IMR-90 (cell line): ENCODE data around the gene ATP2A3. TPM values are rescaled to one million over a fixed set of nuclear protein-coding genes. Genes with fewer than 3 reads are reported as not detected.

Experiments
- ATAC-seq: fragments of 200-7000 bp; cut with Tn5 transposase; 2 replicates; pipeline ENCODE4 v1.9.1; 2020; ENCODE audit warnings: low read depth, mild to moderate bottlenecking, moderate library complexity
- BruUV-seq: library from RNA; stranded (reverse); fragments of 400-500 nt; replicated peaks from 2 replicates; lab custom pipeline; 2021; lab: Mats Ljungman, UMichigan
- CTCF ChIA-PET: fragments of 300-600 bp; formaldehyde crosslinking; extraction: SDS; loops from one replicate; lab custom pipeline; 2021; ENCODE audit warnings: antibody characterized with exemption; lab: Yijun Ruan, JAX
- POLR2A ChIA-PET: fragments of 300-600 bp; sonication (Branson Sonifier 250); formaldehyde crosslinking; loops from one replicate; lab custom pipeline; 2022; ENCODE audit warnings: antibody characterized with exemption; ENCODE audit not compliant: unreplicated experiment; lab: Charles Lee
- DNase-seq: peaks from one replicate; pipeline ENCODE4 v3.0.0; 2013
- H2AFZ ChIP-seq: replicated peaks from 2 replicates; pipeline ENCODE3; 2013; ENCODE audit warnings: low read length, mild to moderate bottlenecking; ENCODE audit not compliant: poor library complexity
- H2AK5ac ChIP-seq: 2 replicates; pipeline ENCODE4 v1.6.1; 2013; ENCODE audit warnings: low read depth, low read length, inconsistent platforms
- H2AK9ac ChIP-seq: replicated peaks from 2 replicates; pipeline ENCODE3; 2013; ENCODE audit warnings: mild to moderate bottlenecking, low read depth, low read length, moderate library complexity; ENCODE audit not compliant: poor library complexity
- H2BK120ac ChIP-seq: 2 replicates; pipeline ENCODE4 v1.6.1; 2013; ENCODE audit warnings: low read depth, low read length, inconsistent platforms
- H2BK15ac ChIP-seq: 3 replicates; pipeline ENCODE4 v1.6.1; 2013; ENCODE audit warnings: low read depth, low read length, inconsistent platforms
- H2BK20ac ChIP-seq: 2 replicates; pipeline ENCODE4 v1.6.1; 2013; ENCODE audit warnings: low read depth, mild to moderate bottlenecking, inconsistent platforms, low read length, moderate library complexity
- H2BK5ac ChIP-seq: 2 replicates; pipeline ENCODE4 v1.6.1; 2013; ENCODE audit warnings: mild to moderate bottlenecking, low read depth, low read length, inconsistent platforms; ENCODE audit not compliant: poor library complexity, severe bottlenecking
- H3K14ac ChIP-seq: replicated peaks from 2 replicates; pipeline ENCODE4 v1.6.1; 2013; ENCODE audit warnings: low read depth, low read length, inconsistent platforms
- H3K18ac ChIP-seq: 2 replicates; pipeline ENCODE4 v1.6.1; 2013; ENCODE audit warnings: low read depth, low read length, control low read depth
- H3K23ac ChIP-seq: 2 replicates; pipeline ENCODE4 v1.6.1; 2013; ENCODE audit warnings: low read depth, low read length, inconsistent platforms
- H3K27ac ChIP-seq: 2 replicates; pipeline ENCODE4 v1.5.1; 2013; ENCODE audit warnings: mild to moderate bottlenecking, control low read depth, low read length; ENCODE audit not compliant: insufficient read depth
- H3K27me3 ChIP-seq: 2 replicates; pipeline ENCODE4 v1.6.1; 2013; ENCODE audit warnings: low read length; ENCODE audit not compliant: control insufficient read depth, insufficient read depth
- H3K36me3 ChIP-seq: 2 replicates; pipeline ENCODE4 v1.6.1; 2013; ENCODE audit warnings: low read length, mixed read lengths; ENCODE audit not compliant: control insufficient read depth, insufficient read depth
- H3K4ac ChIP-seq: 2 replicates; pipeline ENCODE4 v1.6.1; 2013; ENCODE audit warnings: low read depth, low read length, inconsistent platforms
- H3K4me1 ChIP-seq: 2 replicates; pipeline ENCODE4 v1.6.1; 2013; ENCODE audit warnings: low read length, mixed read lengths; ENCODE audit not compliant: control insufficient read depth, insufficient read depth
- H3K4me2 ChIP-seq: 2 replicates; pipeline ENCODE4 v1.6.1; 2013; ENCODE audit warnings: low read depth, mild to moderate bottlenecking, control low read depth, low read length, moderate library complexity
- H3K4me3 ChIP-seq: 2 replicates; pipeline ENCODE4 v1.5.1; 2013; ENCODE audit warnings: low read depth, mild to moderate bottlenecking, control low read depth, low read length, moderate library complexity; ENCODE audit not compliant: insufficient read depth
- H3K56ac ChIP-seq: 2 replicates; pipeline ENCODE4 v1.6.1; 2013; ENCODE audit warnings: low read length, inconsistent platforms; ENCODE audit not compliant: insufficient read depth; ENCODE audit errors: extremely low read depth
- H3K79me1 ChIP-seq, 2 experiments: 2 replicates each; pipeline ENCODE4 v1.6.1; 2013; ENCODE audit warnings: low read length in 2 of 2, inconsistent platforms in 1 of 2, low read depth in 1 of 2
- H3K9ac ChIP-seq: 2 replicates; pipeline ENCODE4 v1.6.1; 2013; ENCODE audit warnings: low read depth, low read length, control low read depth
- H3K9me1 ChIP-seq: 2 replicates; pipeline ENCODE4 v1.6.1; 2013; ENCODE audit warnings: low read length, inconsistent platforms; ENCODE audit not compliant: insufficient read depth
- H3K9me3 ChIP-seq: 2 replicates; pipeline ENCODE4 v1.6.1; 2013; ENCODE audit warnings: low read length; ENCODE audit not compliant: control insufficient read depth, insufficient read depth
- H4K20me1 ChIP-seq: 2 replicates; pipeline ENCODE4 v1.6.1; 2013; ENCODE audit warnings: low read length, inconsistent platforms; ENCODE audit not compliant: insufficient read depth
- H4K5ac ChIP-seq: 2 replicates; pipeline ENCODE4 v1.6.1; 2013; ENCODE audit warnings: mild to moderate bottlenecking, low read depth, low read length, control low read depth
- H4K8ac ChIP-seq, 2 experiments: 2 replicates each; pipeline ENCODE4 v1.6.1; 2013; ENCODE audit warnings: low read depth in 2 of 2, low read length in 2 of 2, control low read depth in 1 of 2, inconsistent platforms in 1 of 2
- H4K91ac ChIP-seq: 2 replicates; pipeline ENCODE4 v1.6.1; 2013; ENCODE audit warnings: low read depth, low read length, inconsistent platforms; ENCODE audit not compliant: insufficient read depth
- BHLHE40 ChIP-seq: fragments of 150-350 bp; IDR thresholded peaks from 2 replicates; pipeline ENCODE4 v1.6.1; 2016; ENCODE audit warnings: mild to moderate bottlenecking, low read depth, low read length
- CEBPB ChIP-seq: IDR thresholded peaks from 2 replicates; pipeline ENCODE4 v1.6.1; 2012; ENCODE audit warnings: low read depth, low read length, improper control_type of control experiment
- CHD1 ChIP-seq: IDR thresholded peaks from 2 replicates; pipeline ENCODE4 v1.6.1; 2012; ENCODE audit warnings: low read depth, low read length, improper control_type of control experiment
- FOS ChIP-seq: fragments of 150-350 bp; IDR thresholded peaks from 2 replicates; pipeline ENCODE4 v1.6.1; 2016; ENCODE audit warnings: low read depth, low read length
- MAFK ChIP-seq: IDR thresholded peaks from 2 replicates; pipeline ENCODE4 v1.6.1; 2012; ENCODE audit warnings: low read depth, low read length, improper control_type of control experiment
- MAZ ChIP-seq: IDR thresholded peaks from 2 replicates; pipeline ENCODE4 v1.6.1; 2012; ENCODE audit warnings: low read depth, mild to moderate bottlenecking, low read length, improper control_type of control experiment, moderate library complexity, borderline replicate concordance
- MXI1 ChIP-seq: IDR thresholded peaks from 2 replicates; pipeline ENCODE4 v1.6.1; 2012; ENCODE audit warnings: low read depth, mild to moderate bottlenecking, low read length, moderate library complexity, borderline replicate concordance
- NFE2L2 ChIP-seq: fragments of 150-350 bp; IDR thresholded peaks from 2 replicates; pipeline ENCODE4 v1.6.1; 2016; ENCODE audit warnings: low read depth, mild to moderate bottlenecking, low read length
- POLR2A ChIP-seq: IDR thresholded peaks from 2 replicates; pipeline ENCODE4 v1.6.1; 2012; ENCODE audit warnings: mild to moderate bottlenecking, low read depth, low read length
- RAD21 ChIP-seq: IDR thresholded peaks from 2 replicates; pipeline ENCODE4 v1.6.1; 2012; ENCODE audit warnings: low read length, improper control_type of control experiment
- RCOR1 ChIP-seq: IDR thresholded peaks from 2 replicates; pipeline ENCODE4 v1.6.1; 2012; ENCODE audit warnings: mild to moderate bottlenecking, low read length, improper control_type of control experiment; ENCODE audit not compliant: insufficient replicate concordance
- RFX5 ChIP-seq: IDR thresholded peaks from 2 replicates; pipeline ENCODE4 v1.8.0; 2012; ENCODE audit warnings: low read depth, mild to moderate bottlenecking, low read length, moderate library complexity
- SMC3 ChIP-seq: fragments of 150-350 bp; IDR thresholded peaks from 2 replicates; pipeline ENCODE4 v1.6.1; 2016; ENCODE audit warnings: low read depth, mild to moderate bottlenecking, antibody characterized with exemption, low read length, moderate library complexity
- WGBS, 2 experiments: methylation state at CpG; one replicate each; pipeline versions ENCODE4 v1.1.5 to v1.1.7; 2013; ENCODE audit warnings: missing lambda C conversion rate in 2 of 2; ENCODE audit not compliant: insufficient read length in 1 of 2; ENCODE audit errors: extremely low coverage in 2 of 2; 5-methylcytosine and 5-hydroxymethylcytosine counted together
- dilution Hi-C: fragments of 300-500 bp; cut with HindIII; formaldehyde crosslinking; loops from one replicate; pipeline ENCODE4 v1.14.3; 2018; ENCODE audit warnings: low sequenced_read_pairs; ENCODE audit not compliant: unreplicated experiment
- in situ Hi-C: fragments of 300-500 bp; cut with MboI; formaldehyde crosslinking; loops from 3 replicates; pipeline ENCODE4 v1.14.3; 2019; ENCODE audit warnings: low sequenced_read_pairs, inconsistent platforms, mixed read lengths
- intact Hi-C: fragments of 100-400 bp; cut with micrococcal nuclease; formaldehyde crosslinking; loops from 2 replicates; pipeline ENCODE4 v1.10.0; 2022
- polyA plus RNA-seq, 3 experiments: library from polyadenylated mRNA; depleted of rRNA; stranded (reverse); fragments of >200 nt; gene quantifications; 2 replicates each; pipeline ENCODE4 v1.2.3, GENCODE V29; 2012; ENCODE audit warnings: low replicate concordance in 1 of 3
- total RNA-seq: library from RNA; depleted of rRNA; stranded (reverse); fragments of >200 nt; gene quantifications from 2 replicates; pipeline ENCODE4 v1.2.3, GENCODE V29; 2012
- TF ChIP-seq, protein P1 (sequence below): fragments of 150-350 bp; IDR thresholded peaks from 2 replicates; pipeline ENCODE4 v1.6.1; 2017; ENCODE audit warnings: mild to moderate bottlenecking, antibody characterized with exemption, low read length, low read depth
- TF ChIP-seq, protein P2 (sequence below): fragments of 150-350 bp; IDR thresholded peaks from 2 replicates; pipeline ENCODE4 v1.6.1; 2016; ENCODE audit warnings: low read depth, mild to moderate bottlenecking, low read length, moderate library complexity, borderline replicate concordance
- TF ChIP-seq, protein P3 (sequence below): conservative IDR thresholded peaks from 2 replicates; pipeline ENCODE4 v1.5.1; 2012; ENCODE audit warnings: mild to moderate bottlenecking, low read depth, low read length, improper control_type of control experiment

Gene ATP2A3
- total and polyA plus RNA-seq, 2 of the 4 experiments (the other 2 are of a cell fraction) = 0.18 to 0.63 TPM

DNA sequence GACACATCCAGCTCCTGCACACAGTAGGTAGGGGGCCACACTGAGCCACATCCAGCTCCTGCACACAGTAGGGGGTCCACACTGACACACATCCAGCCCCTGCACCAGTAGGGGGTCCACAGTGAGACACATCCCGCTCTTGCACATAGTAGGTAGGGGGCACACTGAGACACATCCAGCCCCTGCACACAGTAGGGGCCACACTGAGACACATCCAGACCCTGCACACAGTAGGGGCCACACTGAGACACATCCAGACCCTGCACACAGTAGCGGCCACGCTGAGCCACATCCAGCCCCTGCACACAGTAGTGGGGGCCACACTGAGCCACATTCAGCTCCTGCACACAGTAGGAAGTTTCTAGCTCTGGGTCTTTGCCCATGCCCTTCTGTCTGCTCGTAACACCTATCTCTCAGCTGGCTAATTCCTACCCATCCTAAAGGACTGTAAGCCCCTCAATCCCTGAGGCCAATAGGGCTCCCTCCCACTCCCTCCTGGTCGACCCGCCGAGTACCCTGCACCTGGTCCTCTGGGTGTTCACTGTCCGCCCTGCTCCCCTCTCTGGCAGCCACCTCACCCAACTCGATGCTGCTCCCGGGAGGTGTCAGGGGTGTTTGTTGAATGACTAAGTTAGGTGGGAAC, 9.4 kb upstream of the ATP2A3 start:
- no peak overlapping the region for H3K18ac ChIP-seq
- DNase-seq (no peak), ATAC-seq (no peak)
- no peak overlapping the region for H2BK15ac ChIP-seq
- H3K4me1 ChIP-seq = no peaks in the 10 kb centered on the region
- no peak overlapping the region for H3K9ac ChIP-seq
- no peak overlapping the region for H3K14ac ChIP-seq
- H2AFZ ChIP-seq = no peak overlapping the region
- no peak overlapping the region for H4K5ac ChIP-seq
- no peak overlapping the region for H2BK20ac ChIP-seq
- POLR2A ChIA-PET = no interaction called here
- H3K4me2 ChIP-seq = no peak overlapping the region
- TF ChIP-seq MAZ (no peak), MAFK (no peak), CEBPB (no peak), SMC3 (no peak), MXI1 (no peak), CHD1 (no peak), BHLHE40 (no peak), RCOR1 (no peak), NFE2L2 (no peak), RAD21 (no peak), POLR2A (no peak), FOS (no peak), RFX5 (no peak)
- TF ChIP-seq, protein P1, sequence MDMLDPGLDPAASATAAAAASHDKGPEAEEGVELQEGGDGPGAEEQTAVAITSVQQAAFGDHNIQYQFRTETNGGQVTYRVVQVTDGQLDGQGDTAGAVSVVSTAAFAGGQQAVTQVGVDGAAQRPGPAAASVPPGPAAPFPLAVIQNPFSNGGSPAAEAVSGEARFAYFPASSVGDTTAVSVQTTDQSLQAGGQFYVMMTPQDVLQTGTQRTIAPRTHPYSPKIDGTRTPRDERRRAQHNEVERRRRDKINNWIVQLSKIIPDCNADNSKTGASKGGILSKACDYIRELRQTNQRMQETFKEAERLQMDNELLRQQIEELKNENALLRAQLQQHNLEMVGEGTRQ = no peak
- TF ChIP-seq, protein P2, sequence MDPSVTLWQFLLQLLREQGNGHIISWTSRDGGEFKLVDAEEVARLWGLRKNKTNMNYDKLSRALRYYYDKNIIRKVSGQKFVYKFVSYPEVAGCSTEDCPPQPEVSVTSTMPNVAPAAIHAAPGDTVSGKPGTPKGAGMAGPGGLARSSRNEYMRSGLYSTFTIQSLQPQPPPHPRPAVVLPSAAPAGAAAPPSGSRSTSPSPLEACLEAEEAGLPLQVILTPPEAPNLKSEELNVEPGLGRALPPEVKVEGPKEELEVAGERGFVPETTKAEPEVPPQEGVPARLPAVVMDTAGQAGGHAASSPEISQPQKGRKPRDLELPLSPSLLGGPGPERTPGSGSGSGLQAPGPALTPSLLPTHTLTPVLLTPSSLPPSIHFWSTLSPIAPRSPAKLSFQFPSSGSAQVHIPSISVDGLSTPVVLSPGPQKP = no peak
- TF ChIP-seq, protein P3, sequence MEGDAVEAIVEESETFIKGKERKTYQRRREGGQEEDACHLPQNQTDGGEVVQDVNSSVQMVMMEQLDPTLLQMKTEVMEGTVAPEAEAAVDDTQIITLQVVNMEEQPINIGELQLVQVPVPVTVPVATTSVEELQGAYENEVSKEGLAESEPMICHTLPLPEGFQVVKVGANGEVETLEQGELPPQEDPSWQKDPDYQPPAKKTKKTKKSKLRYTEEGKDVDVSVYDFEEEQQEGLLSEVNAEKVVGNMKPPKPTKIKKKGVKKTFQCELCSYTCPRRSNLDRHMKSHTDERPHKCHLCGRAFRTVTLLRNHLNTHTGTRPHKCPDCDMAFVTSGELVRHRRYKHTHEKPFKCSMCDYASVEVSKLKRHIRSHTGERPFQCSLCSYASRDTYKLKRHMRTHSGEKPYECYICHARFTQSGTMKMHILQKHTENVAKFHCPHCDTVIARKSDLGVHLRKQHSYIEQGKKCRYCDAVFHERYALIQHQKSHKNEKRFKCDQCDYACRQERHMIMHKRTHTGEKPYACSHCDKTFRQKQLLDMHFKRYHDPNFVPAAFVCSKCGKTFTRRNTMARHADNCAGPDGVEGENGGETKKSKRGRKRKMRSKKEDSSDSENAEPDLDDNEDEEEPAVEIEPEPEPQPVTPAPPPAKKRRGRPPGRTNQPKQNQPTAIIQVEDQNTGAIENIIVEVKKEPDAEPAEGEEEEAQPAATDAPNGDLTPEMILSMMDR = no peak
- no peak overlapping the region for H2BK120ac ChIP-seq
- CTCF ChIA-PET = no interaction called here
- no peak overlapping the region for H3K23ac ChIP-seq
- no TSS peak for BruUV-seq
- dilution Hi-C loops = no loop called here
- in situ Hi-C loops = no loop called here
- H3K9me3 ChIP-seq = peaks cover 9% of the 10 kb centered on the region
- H3K27ac ChIP-seq = no peak overlapping the region
- no peak overlapping the region for H3K4ac ChIP-seq
- peaks cover 23% of the 10 kb centered on the region for H3K27me3 ChIP-seq
- H3K9me1 ChIP-seq = no peaks in the 10 kb centered on the region
- H4K8ac ChIP-seq = no peak overlapping the region
- no peaks in the 10 kb centered on the region for H4K20me1 ChIP-seq
- intact Hi-C loops = no loop called here
- no peak overlapping the region for H2BK5ac ChIP-seq
- no peak overlapping the region for H3K56ac ChIP-seq
- H3K36me3 ChIP-seq = no peaks in the 10 kb centered on the region
- H2AK5ac ChIP-seq = no peak overlapping the region
- H2AK9ac ChIP-seq = no peak overlapping the region
- H3K4me3 ChIP-seq = no peak overlapping the region
- no peaks in the 10 kb centered on the region for H3K79me1 ChIP-seq
- H4K91ac ChIP-seq = no peak overlapping the region
- no CpG with 5 or more reads among the region's 10 CpGs for WGBS, 2 experiments
